ENCODE data around the gene CAMKMT. TPM values are rescaled to one million over a fixed set of nuclear protein-coding genes. Genes with fewer than 3 reads are reported as not detected.

Gene CAMKMT
- polyA plus RNA-seq, 4 donors: 13.2 to 15.0 (median 14.1) TPM

DNA sequence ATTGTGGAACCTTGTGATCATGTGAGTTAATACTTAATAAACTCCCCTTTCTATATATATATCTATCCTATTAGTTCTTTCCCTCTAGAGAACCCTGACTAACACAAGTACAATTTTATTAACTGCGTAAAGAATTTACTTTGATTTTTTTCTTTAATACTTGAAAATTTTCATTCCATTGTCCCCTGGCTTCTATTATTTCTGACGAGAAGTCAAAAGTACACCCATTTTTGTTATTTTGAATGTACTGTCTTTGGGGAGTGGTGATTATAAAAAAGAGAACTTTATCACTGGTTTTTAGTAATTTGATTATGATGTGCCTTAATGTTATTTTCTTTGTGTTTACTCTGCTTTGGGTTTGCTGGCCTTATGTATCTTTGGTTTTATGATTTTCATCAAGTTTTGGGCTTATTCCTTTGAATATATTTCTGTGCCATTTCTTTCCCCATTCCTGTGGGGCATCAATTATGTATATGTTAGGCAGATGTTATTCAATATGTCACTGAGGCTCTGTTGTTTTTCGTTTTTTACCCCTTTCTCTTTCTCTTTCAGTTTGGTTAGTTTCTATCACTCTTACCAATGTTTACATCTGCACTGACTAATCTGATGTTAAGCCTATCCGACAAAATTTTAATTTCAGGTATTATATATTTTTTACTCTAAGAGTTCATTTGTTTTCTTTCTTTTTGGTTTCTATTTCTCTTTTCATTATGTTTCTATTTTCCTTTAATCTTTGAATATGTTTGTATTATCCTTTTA, 271.4 kb downstream of the CAMKMT start:
- no peak for DNase-seq (ENCODE audit: low read depth in 4 of 4, low spot score in 3 of 4)

DNA sequence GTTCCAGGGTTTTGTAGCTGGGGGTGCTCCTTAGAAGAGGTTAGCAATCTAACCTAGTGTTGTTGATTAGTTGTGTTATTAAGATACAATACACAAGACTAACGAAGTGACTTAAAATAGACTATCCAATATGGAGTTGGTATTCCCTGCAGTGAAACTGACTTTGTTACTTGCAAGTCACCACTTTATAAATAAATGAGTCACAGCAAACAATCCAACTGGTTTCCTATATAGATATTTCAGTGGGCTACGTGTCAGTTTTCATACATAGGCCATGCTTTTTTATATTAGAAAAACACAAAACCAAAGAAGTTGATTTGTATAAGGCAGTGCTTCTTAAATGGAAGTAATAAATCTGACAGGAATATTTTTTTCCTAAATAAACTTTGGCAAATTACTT, 274.0 kb downstream of the CAMKMT start:
- no peak for DNase-seq (ENCODE audit: low read depth in 4 of 4, low spot score in 3 of 4)

DNA sequence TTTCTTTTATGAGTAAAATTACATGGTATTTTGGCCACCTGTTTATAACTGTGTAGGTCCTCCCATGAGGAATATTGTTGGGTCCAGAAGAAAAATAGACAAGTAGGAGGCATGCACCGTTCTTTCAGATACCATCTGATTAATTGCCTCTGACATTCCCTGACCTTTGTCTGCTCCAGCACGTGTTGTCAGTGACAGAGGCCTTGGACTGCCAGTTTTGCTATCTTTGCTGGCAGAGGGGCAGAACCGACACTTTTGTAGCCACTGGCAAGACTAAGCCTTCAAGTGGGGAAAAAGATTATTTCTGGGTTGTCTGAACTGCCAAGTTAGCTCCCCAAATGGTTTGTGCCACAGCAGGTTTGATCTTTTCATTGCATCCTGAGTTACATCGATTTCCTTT, 276.9 kb downstream of the CAMKMT start:
- no peak for DNase-seq (ENCODE audit: low read depth in 4 of 4, low spot score in 3 of 4)

DNA sequence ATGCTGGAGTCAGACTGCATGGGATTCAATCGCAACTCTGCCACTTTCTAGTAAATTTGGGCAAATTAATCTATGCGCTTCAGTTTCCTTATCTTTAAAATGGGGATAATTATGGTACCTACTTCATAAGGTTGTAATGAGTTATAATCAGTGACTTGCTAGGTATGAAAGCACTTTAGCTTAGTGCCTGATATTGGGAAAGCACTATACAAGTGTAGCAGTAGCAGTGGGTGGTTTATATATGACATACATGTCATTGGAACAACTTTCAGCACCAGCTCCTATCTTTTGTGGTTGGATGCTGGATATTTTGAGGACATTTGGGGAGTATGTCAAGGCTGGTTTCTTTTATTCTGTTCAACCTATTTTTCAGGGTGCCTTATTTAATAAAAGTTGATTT, 277.7 kb downstream of the CAMKMT start:
- no peak for DNase-seq (ENCODE audit: low read depth in 4 of 4, low spot score in 3 of 4)

DNA sequence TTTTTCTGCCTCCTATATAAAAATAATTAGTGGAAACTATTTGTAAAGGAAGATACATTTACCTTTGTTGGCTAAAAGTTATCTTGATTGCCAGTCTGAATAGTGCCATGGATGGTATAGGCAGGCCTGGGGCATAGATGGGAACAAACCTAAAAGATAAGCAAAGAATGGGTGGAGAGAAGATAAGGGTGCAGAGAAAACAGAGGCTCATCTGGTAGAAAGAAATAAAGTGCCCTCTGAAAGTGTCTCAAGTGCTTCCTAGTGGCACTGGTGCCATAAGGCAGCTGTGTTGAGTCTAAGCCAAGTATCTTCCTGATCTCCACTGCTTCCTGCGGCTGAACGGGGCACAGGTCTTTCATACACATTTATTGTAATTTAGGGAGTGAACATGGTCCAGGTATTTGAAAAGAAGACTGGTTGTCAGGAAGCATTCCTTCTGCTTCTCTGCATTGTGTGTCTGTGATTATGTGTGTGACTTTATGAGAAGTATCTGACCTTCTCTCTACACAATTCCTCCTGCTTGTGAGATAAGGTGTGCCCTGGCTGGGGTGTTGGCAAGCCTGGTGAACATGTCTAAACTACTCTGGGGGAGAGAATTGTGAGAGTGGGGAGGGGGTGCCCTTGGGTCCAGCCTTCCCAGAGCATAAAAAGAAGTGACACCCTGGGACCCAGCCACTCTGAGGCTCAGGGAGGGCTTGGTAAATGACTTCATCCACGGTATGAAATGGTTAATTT, 280.5 kb downstream of the CAMKMT start:
- no peak for DNase-seq (ENCODE audit: low read depth in 4 of 4, low spot score in 3 of 4)

DNA sequence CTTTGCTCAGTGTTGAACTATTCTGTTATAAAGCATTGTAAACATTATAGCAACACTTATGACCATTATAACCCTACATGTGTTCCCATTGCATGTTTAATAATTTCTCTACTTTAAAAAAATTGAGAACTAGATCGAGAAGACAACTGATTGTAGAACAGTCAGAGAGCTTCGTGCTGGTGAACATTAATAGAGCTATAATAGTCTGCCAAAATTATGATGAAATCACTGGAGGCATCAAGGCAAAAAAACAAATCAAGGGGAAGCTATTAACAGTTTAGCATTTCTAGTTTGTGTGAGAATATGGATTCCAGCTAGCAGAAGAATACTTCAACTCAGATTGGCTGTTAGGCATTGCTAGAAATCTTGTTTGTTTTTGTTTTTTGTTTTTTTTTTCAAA, 284.2 kb downstream of the CAMKMT start:
- no peak for DNase-seq (ENCODE audit: low read depth in 4 of 4, low spot score in 3 of 4)

DNA sequence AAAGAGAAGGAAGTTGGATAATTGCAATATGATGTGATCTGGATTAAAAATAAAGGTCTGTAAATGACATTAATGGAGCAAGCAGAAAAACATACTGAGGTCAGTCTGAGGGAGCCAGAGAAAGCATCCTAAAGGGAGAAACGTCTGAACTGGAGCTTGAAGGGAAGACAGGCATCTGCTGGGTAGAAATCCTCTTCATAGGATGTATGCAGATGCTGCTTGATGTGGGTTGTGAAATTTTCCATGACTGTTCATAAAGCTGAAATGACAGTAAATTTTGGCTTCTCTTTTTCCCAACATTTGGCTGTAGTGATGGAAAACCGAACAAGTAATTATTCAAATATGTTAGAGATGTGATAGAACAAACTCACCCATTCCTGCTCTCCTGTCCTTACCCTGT, 287.6 kb downstream of the CAMKMT start:
- DNase-seq (ENCODE audit: low read depth in 4 of 4, low spot score in 3 of 4): no peak

DNA sequence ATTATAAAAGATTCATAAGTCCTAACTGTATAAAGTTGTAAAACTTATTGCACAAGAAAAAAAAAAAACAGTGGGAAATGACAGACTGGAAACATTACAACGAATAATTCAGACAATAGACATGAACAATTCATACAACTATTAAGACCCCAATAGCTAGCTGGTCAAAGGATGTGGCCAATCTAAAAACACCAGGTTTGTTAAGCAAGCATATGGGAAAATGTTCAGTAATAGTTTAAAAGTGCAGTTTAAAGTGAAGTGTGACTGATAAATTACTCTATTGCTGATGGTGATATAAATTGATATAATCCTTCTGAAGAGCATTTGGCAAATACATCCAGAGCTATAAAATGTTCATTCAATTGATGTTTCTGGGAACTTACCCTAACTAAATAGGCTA, 289.0 kb downstream of the CAMKMT start:
- DNase-seq (ENCODE audit: low read depth in 4 of 4, low spot score in 3 of 4): no peak

DNA sequence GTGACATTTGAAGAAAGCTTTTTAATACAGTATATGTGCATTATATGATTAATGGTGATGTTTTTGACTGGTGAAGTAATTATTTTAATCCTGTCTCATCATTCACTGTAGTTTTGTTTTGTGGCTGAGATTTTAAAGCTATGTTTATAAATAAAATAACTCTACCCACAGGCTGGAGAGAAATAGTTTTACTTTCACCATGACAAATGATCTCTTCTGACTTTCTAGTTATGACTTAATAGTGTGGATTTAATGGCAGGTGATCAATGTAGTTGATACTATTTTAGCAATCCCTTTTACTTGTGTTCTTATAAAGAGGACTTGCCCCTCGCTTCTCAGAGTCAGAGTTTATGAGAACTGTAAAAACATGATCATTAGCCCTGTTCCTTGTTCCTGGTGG, 290.2 kb downstream of the CAMKMT start:
- DNase-seq (ENCODE audit: low read depth in 4 of 4, low spot score in 3 of 4): no peak

DNA sequence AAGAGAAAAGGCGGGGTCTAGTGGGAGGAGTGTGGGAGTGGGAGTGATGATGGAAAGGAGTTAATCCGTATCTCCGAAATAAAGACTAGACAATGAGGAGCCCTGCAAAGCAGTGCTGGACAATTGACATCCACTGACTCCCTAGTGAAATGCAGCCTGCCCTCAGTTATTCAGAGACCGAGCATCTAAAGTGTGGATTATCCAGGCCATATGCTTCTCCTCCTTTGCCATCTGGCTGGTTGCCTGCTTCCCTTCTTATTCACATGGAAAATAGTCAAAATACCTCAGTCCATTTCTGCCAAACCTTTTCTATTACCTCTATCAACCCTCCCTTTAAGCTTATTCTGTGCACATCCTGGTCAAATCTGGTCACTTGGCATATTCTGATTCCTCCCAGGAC, 291.0 kb downstream of the CAMKMT start:
- DNase-seq (ENCODE audit: low read depth in 4 of 4, low spot score in 3 of 4): no peak

DNA sequence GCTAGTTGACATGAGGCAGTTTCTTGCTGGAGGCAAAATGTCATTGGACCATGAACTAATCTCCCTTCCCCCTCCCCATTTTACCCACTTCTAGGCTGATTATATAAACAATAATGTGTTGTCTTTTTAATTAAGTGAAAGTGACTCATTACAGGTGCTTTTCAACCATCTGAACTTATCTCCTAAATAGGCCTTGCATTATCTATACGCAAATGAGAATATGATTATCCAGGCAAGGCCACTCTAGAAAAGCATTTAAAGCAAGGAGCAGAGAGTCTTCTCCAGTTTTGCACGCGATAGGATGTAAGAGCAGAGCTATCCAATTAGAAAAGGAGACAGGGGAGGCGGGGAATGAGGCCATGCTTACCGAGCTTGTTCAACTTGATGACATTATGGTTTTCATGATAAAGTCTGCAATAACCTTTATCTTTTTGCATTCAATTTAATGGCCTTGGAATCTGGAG, 293.7 kb downstream of the CAMKMT start:
- no peak for DNase-seq (ENCODE audit: low read depth in 4 of 4, low spot score in 3 of 4)

DNA sequence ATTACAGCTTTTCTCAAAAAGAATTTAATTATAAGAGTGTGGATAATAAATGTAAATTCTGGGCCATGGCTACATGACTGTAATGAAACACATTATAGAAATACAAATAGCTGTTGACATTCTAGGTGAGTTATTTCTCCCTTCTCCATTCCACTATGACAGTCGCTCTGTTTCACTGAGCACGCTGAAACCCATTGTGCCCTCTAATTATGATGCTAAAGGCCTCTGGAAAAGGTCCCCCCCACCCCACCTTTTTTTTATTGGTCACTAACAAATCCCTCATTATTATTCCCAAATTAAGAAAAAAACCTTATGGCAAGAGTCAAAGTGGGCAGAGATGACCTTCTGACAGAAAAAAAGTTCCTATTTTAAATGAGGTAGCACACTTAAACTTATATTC, 294.7 kb downstream of the CAMKMT start:
- no peak for DNase-seq (ENCODE audit: low read depth in 4 of 4, low spot score in 3 of 4)

DNA sequence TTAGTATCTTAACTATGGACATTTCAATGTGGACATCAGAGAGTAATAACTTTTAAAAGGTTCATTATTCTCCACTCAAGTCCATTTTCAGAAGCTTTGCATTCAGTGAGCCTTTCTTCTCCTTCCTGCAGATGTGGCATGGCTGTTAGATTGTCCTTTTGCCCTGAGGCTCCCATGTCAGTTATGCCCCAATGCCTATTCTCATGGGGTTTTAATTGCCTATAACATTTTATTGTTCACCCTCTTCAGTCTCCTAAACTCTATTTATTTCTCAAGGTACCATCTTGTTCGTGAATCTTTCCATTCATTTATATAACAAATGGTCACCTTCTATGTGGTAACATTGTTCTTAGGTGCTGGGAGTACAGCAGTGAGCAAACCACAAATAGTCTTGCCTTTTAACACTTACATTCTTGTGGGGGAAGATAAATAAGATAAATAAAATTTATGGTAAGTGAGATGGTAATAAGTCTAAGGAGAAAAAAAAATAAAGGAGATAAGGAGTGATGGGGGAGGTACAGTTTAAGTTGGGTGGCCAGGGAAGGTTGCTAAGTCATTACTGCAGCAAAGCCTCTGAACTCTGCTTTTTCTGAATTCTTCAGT, 301.8 kb downstream of the CAMKMT start:
- no peak for DNase-seq (ENCODE audit: low read depth in 4 of 4, low spot score in 3 of 4)

DNA sequence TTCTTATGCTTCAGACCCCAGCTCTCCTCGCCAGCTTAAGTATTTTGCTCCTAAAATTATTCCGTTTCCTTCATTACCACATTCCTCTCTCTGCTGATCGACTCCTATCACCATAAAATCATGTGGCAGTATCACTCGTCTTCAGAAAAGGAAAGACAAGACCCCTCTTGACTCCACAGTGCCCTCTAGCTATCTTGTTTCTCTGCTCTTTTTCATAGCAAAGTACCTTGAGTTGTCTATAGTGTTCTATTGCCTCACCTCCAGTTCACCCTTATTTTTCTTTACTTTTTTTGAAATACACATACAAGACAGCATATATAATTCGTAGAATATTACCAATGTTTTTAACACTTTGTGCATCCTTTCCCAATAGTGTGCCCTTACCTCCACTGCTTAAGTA, 306.6 kb downstream of the CAMKMT start:
- DNase-seq (ENCODE audit: low read depth in 4 of 4, low spot score in 3 of 4): no peak

DNA sequence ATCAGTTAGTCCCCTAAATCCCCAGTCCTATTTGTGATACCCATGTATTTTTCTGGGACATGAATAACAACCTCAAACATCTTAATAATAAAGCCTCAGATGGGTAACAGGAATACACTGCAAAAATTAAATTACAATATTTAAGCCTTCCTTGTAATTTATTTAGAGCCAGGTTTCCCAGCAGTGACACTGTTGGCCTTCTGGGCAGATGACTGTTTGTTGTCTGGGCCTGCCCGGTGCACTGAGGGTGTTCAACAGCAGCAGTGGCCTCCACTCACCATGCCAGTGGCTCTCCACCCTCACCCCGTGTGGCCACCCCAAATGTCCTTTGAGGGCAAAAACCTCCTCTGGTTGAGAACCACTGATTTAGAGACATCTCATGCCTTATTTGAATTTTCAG, 309.5 kb downstream of the CAMKMT start:
- no peak for DNase-seq (ENCODE audit: low read depth in 4 of 4, low spot score in 3 of 4)

DNA sequence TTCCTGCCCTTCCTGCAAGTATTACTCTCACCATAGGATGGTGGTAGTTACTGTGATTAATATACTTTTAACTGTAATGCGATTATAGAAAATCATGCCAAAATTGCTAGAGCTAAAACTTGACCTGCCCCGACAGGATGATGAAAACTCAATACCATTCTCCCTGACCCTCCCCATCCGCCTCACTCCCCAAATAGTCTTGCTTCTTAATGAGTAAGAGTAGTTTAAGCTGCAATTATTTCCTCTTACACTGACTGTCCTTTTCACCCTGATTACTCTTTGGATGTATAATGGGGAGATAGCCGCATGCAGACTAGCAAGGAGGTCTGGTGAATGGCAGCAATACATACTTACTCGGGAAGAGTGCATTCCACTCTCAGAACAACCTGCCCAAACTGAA, 310.2 kb downstream of the CAMKMT start:
- DNase-seq (ENCODE audit: low read depth in 4 of 4, low spot score in 3 of 4): no peak

DNA sequence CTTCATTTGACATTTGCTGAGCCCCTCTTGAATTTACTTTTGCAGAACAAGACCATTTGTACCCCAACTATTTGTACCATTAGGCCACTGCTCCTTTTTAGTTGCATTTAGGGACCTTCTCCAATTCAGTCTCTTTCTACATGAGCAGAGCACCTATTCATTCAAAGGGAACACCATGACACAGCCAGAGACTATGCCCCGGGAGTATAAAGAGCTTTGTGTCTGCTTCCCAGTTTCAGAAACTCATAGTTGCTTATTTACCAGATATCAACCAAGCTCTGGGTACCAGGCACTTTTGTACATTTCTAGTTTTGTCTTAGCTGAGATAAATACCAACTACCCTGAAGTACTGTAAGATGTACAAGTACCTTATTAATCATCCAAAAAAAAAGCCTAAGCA, 310.7 kb downstream of the CAMKMT start:
- DNase-seq (ENCODE audit: low read depth in 4 of 4, low spot score in 3 of 4): no peak

DNA sequence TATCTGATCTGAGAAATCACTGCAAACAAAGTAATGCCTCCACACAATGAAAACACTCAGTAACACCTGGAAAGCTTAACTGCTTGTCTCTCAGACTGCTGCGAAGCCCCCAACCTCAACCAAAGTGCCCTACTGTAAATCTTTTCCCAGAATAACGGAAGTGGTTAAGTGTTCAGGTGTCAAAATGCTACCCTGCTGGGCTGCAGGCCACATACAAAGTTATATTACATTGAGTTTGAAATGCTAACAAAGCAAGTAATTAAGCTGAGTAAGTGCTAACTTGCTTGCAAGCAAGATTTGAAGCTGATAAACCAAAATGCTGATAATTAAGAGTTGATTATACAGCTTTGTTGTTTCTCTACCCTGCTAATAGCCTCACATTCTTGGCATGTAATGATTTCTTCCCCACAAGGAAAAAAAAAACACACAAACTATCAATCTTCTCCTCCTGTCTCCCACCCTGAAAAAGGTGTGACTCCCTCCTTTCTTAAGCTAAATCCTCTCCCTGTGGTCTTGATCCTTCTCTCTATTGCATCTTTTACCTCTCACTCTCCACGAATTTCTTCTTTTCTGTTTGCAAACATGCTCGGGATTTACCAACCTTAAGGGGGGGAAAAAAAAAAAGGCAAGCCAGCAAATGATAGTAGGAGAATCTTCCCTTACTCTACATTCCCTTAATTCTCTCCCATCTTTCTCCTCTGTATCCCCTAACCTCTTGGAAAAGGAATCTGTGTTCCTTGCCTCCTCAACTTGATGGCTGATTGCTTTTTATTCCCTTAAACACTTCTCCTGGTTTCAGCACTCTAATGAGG, 312.9 kb downstream of the CAMKMT start:
- no peak for DNase-seq (ENCODE audit: low read depth in 4 of 4, low spot score in 3 of 4)

DNA sequence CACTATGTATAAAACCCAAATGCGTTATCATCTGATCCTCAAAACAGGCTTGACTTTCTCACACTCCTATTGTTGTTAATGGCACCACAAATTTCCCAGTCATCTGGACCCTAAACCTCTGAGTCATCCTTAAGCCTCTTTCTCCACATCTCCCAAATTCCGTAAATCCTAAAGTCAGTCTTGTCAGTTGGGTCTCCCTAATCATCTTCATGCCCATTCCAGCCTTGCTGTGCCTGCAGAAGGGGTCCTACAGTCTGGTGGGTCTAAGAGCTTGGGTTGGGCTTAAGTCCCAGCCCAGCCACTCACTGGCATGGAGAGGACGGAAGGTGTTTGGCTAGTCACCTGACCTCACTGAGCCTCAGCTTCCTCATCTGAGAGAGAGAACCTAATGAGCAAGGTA, 314.6 kb downstream of the CAMKMT start:
- DNase-seq (ENCODE audit: low read depth in 4 of 4, low spot score in 3 of 4): no peak

DNA sequence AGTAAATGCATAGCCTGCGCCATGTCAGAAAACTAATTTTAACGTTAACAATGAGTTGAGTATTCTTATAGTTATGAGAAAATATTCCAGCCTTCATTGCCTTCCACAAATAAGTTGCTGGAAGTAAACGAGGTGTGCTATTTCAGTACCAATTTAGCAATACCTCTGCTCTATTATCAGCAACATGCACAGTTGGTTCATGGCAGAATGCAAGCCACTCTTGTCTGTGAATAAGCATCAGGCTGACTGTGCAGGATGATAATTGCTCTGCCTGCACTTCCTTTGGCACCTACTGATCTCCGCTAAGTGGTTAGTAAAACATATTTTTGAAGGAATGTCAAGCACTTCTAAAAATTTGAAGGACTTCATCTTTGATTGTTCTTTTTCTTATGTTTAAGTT, 317.8 kb downstream of the CAMKMT start:
- no peak for DNase-seq (ENCODE audit: low read depth in 4 of 4, low spot score in 3 of 4)

DNA sequence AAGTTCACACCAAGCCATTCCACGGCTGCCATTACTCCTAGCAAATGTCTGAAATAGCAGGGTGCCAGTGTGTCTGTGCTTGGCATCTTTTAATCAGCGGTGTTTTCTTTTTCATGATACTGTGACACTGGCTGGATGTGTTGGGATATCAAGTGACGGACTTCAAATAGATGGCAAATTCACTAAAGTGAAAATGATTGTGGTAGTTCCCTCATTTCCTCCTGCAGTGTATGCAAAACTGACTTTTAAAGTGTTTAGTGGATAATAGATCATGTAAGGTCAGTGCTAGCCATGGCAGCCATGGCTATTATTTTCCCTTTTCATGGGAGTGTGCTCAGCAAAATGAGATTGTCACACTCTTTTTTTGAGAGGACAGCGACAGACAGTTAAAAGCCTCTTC, 318.2 kb downstream of the CAMKMT start:
- DNase-seq (ENCODE audit: low read depth in 4 of 4, low spot score in 3 of 4): no peak
